GM21381 (cell line): Measurements from ENCODE around the gene C2CD2L.
"Not testable (repeated sequence)": the region's sequence is repeated elsewhere in the genome, so short reads cannot be mapped to it uniquely, and the experiment has no call there.

ENCODE experiments used
- ATAC-seq: cut with Tn5 transposase; IDR thresholded peaks from one replicate; pipeline ENCODE4 v1.9.1; 2021; ENCODE audit warnings: mild to moderate bottlenecking, moderate library complexity; ENCODE audit not compliant: unreplicated experiment

The C2CD2L gene

DNA sequence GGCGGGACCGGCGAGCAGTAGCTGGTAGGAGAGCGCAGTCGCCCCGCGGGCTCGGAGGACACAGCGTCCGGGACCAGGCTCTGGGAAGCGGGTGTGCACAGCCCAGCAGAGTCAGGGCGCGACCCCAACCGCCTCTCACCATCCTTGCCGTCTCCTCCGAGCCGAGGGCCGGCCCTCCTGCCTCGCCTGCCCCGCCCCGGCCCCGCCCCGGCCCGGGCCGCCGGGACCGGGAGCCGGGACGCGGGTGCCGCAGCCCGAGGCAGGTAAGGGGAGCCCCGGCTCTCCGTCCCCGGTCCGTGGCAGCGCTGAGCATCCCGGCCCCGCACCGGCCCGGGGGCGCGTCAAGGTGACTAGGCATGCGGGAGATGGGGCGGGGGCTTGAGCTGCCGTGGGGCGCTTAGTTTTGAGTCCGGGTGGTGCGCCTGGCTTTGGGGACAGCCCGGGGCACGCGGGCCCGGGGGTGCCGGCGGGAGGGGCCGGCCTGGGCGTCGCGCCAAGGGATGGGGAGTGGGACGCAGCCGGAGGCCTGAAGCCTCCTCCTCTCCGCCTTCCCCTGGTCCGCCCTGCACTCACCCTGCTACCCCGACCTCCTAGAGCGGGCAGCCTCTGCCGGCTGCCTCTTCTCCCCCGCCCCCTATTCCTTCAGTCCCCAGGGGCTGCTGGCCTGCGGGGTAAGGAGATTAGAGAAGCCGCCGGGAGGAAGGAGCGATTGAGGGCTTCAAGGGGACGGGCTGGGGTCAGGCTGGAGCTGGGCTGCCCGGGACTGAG, 42.1 kb downstream of the C2CD2L start, which contains the start of gene ABCG4:
ABCG4 (plus strand) TSS at position 35 of the 768 bp plus-strand sequence. CDS start 914 bp downstream, outside the sequence.
- ATAC-seq = no peak

DNA sequence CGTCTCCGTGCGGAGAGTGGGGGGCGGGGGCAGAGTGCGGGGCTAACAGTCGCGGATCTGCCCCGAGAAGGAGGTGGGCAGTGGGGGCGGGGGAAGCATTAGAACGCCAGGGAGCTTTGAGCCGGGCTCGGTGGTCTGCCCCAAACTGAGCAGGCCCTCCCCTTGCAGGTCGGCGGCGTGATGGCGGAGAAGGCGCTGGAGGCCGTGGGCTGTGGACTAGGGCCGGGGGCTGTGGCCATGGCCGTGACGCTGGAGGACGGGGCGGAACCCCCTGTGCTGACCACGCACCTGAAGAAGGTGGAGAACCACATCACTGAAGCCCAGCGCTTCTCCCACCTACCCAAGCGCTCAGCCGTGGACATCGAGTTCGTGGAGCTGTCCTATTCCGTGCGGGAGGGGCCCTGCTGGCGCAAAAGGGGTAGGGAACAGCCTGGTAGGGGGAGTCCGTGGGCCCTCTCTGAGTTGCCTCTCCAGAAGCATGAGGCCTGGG, 42.7 kb downstream of the C2CD2L start:
- no peak for ATAC-seq

DNA sequence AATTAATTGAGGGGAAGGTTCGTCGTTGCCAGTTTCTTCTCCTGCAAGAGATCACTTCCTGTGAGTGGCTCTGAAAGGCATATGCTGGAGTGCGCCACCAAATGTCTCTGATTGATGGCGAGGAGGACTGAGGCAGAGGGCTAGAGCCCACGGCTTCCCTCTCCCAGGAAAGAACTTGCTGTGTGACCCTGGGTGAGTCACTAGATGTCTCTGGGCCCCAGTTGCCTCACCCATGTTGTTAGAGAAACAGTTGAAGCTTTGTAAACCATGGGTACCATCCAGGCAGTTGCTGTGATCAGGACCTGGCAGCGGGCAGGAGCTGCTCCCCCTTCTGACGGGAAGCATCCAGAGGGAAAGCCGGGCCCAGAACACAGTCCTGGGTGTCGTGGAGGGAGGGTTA, 44.9 kb downstream of the C2CD2L start:
- no peak for ATAC-seq

DNA sequence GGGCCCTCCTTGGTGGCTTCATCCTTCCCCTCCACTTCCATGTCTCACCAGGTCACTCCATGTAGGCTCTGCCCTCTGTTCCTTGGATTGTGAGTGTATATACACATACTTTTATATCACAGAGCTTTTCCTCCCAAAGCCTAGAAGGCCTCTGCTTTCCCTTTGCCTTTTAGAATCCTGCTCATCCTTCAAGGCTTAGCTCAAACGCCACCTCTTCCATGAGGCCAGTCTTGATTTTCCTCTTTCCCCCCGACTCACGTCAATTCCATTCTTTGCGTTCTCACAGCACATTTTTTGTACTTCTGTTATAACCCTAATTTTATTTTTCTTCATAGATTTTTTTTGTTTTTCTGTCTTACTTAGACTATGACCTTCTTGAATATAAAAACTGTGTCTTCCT, 45.5 kb downstream of the C2CD2L start:
- no peak for ATAC-seq

DNA sequence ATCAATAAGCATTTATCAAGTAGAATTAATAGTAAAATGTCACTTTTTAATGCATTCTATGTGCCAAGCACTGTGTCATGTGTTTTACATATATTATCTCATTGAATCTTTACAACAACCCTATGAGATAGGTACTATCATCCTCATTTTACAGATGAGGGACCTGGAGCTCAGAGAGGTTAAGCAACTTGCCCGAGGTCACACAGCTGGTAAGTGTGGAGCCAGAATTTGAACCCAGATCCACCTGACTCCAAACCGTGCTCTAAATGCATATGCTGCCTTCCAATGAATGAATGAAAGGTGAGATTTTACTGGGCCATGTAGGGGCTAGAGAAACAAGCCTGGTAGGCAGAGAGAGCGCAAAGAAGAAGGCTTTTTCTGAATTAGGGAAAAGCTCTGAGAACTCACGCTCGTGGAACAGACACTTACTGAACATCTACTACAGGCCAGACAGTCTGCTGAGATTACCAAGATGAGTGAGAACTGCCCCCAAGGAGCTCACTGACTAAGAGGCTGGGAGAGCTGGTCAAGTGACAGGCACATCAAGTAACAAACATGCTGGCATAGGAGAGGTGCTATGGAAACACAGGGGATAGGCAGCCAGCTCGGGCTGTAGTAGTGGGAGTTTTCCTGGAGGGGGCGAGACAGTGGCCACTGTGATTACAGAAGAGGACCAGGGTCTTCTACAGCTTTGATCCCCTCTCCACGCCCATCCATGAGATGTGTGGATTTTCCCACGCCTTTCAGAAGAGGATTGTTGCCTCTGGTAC, 46.1 kb downstream of the C2CD2L start:
- no peak for ATAC-seq

DNA sequence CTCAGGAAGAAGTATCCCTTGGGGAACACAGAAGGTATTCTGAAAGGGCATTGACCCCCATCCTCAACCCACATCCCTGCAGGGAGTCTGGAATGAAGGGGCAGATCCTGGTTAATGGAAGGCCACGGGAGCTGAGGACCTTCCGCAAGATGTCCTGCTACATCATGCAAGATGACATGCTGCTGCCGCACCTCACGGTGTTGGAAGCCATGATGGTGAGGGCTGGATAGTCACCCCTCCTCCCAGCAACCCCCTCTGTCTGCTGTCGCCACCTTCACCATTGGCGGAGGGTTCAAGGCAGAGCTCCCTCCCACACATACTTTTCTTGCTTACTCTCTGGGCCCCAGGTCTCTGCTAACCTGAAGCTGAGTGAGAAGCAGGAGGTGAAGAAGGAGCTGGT, 47.0 kb downstream of the C2CD2L start:
- ATAC-seq = no peak

DNA sequence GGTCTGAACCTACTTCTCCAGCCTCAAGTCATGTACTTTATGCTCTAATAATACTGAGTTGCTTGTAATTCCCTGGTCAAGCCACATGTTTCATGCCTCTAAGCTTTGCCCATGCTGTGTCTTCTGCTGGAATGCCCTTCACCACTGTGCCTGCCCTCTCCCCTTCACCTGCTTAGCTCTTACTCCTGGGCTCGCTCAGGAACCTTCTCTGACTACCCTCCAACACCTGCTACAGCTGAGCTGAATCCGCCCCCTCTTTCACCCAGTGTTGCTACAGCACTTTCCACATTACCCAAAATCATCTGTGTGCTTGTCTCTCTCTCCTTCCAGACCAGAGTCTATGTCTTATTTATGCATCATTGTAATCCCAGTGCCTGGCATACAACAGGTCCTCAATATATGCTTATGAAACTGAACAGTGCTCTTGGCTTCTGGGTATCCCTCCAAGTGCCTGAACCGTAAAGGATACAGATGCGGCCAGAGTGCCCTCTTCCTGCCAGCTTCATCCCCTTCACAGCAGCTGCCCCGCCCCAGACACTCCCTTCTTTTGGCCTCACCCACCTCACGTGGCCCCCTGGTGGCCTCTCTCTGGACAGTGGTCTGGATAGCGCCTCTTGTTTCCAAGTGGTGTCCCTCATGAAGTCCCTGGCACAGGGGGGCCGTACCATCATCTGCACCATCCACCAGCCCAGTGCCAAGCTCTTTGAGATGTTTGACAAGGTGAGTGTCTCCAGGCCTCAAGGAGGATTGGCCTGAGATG, 48.8 kb downstream of the C2CD2L start:
- ATAC-seq = no peak

DNA sequence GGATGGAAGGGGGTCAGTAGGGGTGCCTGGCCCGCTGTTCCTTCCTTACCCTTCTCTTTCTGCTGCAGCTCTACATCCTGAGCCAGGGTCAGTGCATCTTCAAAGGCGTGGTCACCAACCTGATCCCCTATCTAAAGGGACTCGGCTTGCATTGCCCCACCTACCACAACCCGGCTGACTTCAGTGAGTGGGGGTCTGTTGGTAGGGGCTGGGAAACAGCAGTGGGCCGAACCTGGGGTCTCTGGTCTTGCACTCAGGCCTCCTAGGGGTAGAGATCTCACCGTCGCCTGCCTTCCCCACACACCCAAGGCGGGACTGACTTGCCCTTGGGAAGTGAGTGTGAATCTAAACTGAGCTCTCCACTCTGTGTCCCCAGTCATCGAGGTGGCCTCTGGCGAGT, 49.4 kb downstream of the C2CD2L start:
- ATAC-seq = no peak

DNA sequence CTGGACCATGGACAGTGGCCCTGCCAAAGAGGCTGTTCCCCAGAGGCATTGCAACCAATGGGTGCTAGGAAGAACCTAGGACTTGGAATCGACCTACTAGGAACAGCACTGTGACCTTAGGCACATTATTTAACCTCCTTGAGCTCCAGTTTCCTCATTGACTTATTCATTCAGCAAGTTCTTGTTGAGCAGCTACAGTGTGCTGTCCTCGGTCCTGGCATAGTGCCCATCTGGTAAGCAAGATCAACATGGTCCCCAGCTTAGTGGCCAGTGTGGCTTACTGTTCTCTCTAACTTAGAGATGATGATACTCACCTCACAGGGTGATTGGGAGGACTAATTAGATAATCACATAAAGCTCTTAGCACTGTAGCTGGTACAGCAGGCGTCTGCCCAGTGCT, 49.9 kb downstream of the C2CD2L start:
- ATAC-seq = no peak

DNA sequence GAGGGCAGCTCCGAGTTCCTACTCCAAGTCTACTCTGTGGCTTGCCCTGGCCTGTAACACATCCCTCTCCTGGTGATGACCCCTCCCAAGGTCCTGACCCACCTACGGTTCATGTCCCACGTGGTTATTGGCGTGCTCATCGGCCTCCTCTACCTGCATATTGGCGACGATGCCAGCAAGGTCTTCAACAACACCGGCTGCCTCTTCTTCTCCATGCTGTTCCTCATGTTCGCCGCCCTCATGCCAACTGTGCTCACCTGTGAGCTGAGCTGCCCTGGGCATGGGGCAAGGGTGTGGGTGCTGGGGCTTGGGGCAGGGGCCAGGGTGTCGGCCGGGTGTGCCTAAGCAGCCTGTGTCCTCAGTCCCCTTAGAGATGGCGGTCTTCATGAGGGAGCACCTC, 51.3 kb downstream of the C2CD2L start:
- ATAC-seq = no peak

DNA sequence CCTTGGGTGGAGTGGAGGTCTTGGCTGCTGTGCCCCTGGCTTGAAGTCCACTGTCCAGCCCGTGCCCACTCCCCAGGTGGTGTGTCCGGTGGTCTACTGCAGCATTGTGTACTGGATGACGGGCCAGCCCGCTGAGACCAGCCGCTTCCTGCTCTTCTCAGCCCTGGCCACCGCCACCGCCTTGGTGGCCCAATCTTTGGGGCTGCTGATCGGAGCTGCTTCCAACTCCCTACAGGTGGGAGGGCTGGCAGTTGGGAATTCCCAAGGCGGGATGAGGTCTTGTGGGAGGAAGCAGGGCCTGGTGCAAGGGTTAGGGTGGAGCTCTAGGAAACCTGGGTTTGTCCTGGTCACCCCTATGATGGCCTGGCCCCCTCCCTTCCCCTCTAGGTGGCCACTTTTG, 53.0 kb downstream of the C2CD2L start:
- no peak for ATAC-seq

DNA sequence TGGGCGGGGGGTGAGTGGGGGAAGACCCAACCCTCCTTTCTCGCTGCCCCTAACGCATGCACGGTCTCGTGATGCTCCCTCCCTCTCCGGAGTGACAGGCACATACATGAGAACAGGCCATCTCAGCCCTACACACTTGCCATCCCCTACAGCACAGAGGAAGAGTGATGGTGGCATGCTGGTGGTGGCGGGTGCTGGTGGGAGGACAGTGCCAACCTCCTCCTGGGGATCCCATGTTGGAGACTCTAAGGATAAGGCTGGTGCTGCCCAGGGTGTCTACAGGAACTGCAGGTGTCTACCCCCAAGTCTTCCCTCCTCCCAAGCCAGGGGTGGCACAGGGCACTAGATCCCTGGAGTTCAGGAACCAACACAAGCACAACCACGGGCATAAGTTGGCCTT, 54.7 kb downstream of the C2CD2L start:
- ATAC-seq = no peak

DNA sequence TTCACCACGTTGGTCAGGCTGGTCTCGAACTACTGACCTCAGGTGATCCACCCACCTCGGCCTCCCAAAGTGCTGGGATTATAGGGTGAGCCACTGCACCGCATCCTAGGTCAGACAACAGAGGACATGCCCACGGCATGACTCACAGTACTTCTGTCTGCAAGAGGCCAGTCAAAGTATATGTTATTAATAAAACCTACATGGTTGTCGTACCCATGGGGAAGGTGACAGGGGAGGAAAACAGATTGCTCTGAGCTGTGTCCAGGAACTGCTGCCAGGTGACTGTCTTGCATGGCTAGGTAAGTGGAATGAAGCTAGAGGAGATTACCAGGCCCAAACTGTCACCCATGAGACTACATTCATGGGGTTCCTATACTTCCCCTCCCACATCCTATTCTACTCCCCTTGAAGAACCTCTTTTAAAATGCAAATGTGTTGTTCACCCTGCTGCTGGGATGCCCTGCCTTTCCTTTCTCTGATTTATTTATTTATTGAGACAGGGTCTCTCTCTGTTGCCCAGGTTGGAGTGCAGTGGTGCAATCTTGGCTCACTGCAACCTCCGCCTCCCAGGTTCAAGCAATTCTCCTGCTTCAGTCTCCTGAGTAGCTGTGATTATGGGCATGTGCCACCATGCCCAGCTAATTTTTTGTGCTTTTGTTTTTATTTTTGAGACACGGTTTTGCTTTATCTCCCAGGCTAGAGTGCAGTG, 59.4 kb downstream of the C2CD2L start:
- ATAC-seq = no peak

DNA sequence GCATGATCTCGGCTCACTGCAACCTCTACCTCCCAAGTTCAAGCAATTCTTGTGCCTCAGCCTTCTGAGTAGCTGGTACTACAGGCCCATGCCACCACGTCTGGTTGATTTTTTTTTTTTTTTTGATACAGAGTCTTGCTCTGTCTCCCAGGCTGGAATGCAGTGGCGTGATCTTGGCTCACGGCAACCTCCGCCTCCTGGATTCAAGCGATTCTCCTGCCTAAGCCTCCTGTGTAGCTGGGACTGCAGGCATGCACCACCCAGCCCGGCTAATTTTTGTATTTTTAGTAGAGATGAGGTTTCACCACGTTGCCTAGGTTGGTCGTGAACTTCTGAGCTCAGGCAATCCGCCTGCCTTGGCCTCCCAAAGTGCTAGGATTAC, 59.9 kb downstream of the C2CD2L start:
- not testable (repeated sequence) for ATAC-seq

DNA sequence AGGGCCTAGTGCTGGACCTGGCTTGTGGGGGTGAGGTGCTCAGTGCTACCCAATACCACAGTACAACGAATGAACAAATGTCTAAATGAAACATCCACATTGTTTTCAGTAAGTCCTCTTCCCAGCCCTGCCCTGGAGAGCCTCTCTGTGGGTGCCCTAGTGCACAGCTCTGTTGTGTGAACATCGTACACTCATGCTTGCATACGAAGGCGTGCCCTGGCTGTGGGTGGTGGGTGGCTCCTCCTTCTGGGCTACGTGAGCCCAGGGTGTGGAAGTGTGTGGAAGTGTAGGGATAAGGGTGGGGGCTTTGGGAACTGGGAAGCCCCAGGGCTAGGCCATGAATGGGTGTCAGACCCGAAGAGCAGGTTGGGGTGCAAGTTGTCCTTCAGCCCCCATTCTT, 60.8 kb downstream of the C2CD2L start:
- no peak for ATAC-seq
